K562 (cell line): ENCODE data around the gene GLRX2. TPM values are rescaled to one million over a fixed set of nuclear protein-coding genes. Genes with fewer than 3 reads are reported as not detected.

Source experiments
- CREB3L1 ChIP-seq: fragments of 450-650 bp; IDR thresholded peaks from 2 replicates; pipeline ENCODE4 v1.6.1; 2014; ENCODE audit warnings: low read depth, mild to moderate bottlenecking, moderate library complexity, borderline replicate concordance
- E2F5 ChIP-seq: sonication (generic); formaldehyde crosslinking; IDR thresholded peaks from 2 replicates; pipeline ENCODE4 v1.8.0; 2022; ENCODE audit warnings: mild to moderate bottlenecking, missing genetic modification reagents
- ELF1 ChIP-seq: fragments of 200-800 bp; sonication (Bioruptor generic); IDR thresholded peaks from 2 replicates; pipeline ENCODE4 v1.6.1; 2016; ENCODE audit warnings: missing genetic modification characterization, missing compliant biosample characterization
- ETV1 ChIP-seq: fragments of 450-650 bp; conservative IDR thresholded peaks from 2 replicates; pipeline ENCODE4 v1.6.1; 2016; ENCODE audit warnings: missing genetic modification characterization, control low read depth, low read depth, missing compliant biosample characterization
- LEF1 ChIP-seq: fragments of 450-650 bp; IDR thresholded peaks from 2 replicates; pipeline ENCODE4 v1.6.1; 2016; ENCODE audit warnings: mild to moderate bottlenecking
- NEUROD1 ChIP-seq: fragments of 150-350 bp; IDR thresholded peaks from 2 replicates; pipeline ENCODE4 v1.6.1; 2014; ENCODE audit warnings: borderline replicate concordance, low read length, low read depth; ENCODE audit not compliant: partially characterized antibody
- NR1H2 ChIP-seq: sonication (generic); formaldehyde crosslinking; IDR thresholded peaks from 2 replicates; pipeline ENCODE4 v1.4.0; 2020; ENCODE audit warnings: mild to moderate bottlenecking, missing genetic modification reagents
- NR3C1 ChIP-seq: sonication (generic); formaldehyde crosslinking; IDR thresholded peaks from 2 replicates; pipeline ENCODE4 v1.8.1; 2022; ENCODE audit warnings: missing genetic modification reagents
- RBM15 ChIP-seq: fragments of 200-400 bp; formaldehyde crosslinking; IDR thresholded peaks from 2 replicates; pipeline ENCODE4 v1.6.1; 2018; ENCODE audit warnings: mild to moderate bottlenecking, low read length, moderate library complexity; ENCODE audit not compliant: insufficient read depth
- TBP ChIP-seq: optimal IDR thresholded peaks from 2 replicates; pipeline ENCODE3; 2011; ENCODE audit warnings: low read depth, low read length, improper control_type of control experiment
- TCF15 ChIP-seq: fragments of 250-450 bp; sonication (Bioruptor Pico); IDR thresholded peaks from 2 replicates; pipeline ENCODE4 v1.8.0; 2022; ENCODE audit warnings: moderate library complexity, mild to moderate bottlenecking, inconsistent platforms
- USF2 ChIP-seq: sonication (generic); formaldehyde crosslinking; IDR thresholded peaks from 2 replicates; pipeline ENCODE4 v1.5.0; 2020; ENCODE audit warnings: missing genetic modification reagents
- ZNF165 ChIP-seq: fragments of 250-450 bp; sonication (Bioruptor Pico); IDR thresholded peaks from 2 replicates; pipeline ENCODE4 v1.4.0; 2020; ENCODE audit warnings: borderline replicate concordance
- ZNF23 ChIP-seq: fragments of 250-450 bp; sonication (Bioruptor Pico); IDR thresholded peaks from 2 replicates; pipeline ENCODE4 v1.4.0; 2020; ENCODE audit warnings: mild to moderate bottlenecking
- ZNF584 ChIP-seq: fragments of 200-800 bp; sonication (Bioruptor generic); IDR thresholded peaks from 2 replicates; pipeline ENCODE4 v1.6.1; 2016; ENCODE audit warnings: low read depth, mild to moderate bottlenecking, missing genetic modification characterization, missing compliant biosample characterization
- ZNF592 ChIP-seq: fragments of 450-650 bp; IDR thresholded peaks from 2 replicates; pipeline ENCODE4 v1.6.1; 2017; ENCODE audit warnings: antibody characterized with exemption, mild to moderate bottlenecking
- ZNF668 ChIP-seq: fragments of 250-450 bp; sonication (Bioruptor Pico); IDR thresholded peaks from 2 replicates; pipeline ENCODE4 v1.8.0; 2022; ENCODE audit warnings: mild to moderate bottlenecking, inconsistent platforms
- ZNF696 ChIP-seq: fragments of 250-450 bp; sonication (Bioruptor Pico); conservative IDR thresholded peaks from 2 replicates; pipeline ENCODE4 v1.4.0; 2020; ENCODE audit warnings: mild to moderate bottlenecking, moderate library complexity
- polyA plus RNA-seq, 8 experiments: library from polyadenylated mRNA; depleted of rRNA in 4 of 8; stranded (reverse) in 5 of 8; unstranded in 3 of 8; fragments of >200 nt; fragmentation: Nextera tagmentation in 2 of 8; fragmentation: Illumina TruSeq in 1 of 8; extraction: Ambion mirVana in 2 of 8; extraction: Trizol in 1 of 8; gene quantifications; 2 replicates each; pipeline versions ENCODE4 v1.2.1 to v1.2.3, GENCODE V29; 2011 to 2014; ENCODE audit warnings: inconsistent platforms in 1 of 8, missing spikeins in 1 of 8
- total RNA-seq, 7 experiments: library from RNA; depleted of rRNA in 6 of 7; stranded (reverse); fragments of >200 nt in 6 of 7; fragmentation: Illumina TruSeq in 2 of 7; extraction: Trizol in 2 of 7; gene quantifications; 2 replicates each; pipeline versions ENCODE4 v1.2.1 to v1.2.3, GENCODE V29; 2011 to 2021; ENCODE audit warnings: low replicate concordance in 1 of 7

Gene GLRX2
- total and polyA plus RNA-seq, 9 of the 15 experiments (the other 6 are each of a cell fraction or from before 2014, with no cell fraction given), result 13.3 to 82.6 (median 55.1) TPM

- TF ChIP-seq ZNF592, result peak; percentile 32
- 0 out of 2 replicates have a peak, but pooled peaks have one; percentile 41 for TF ChIP-seq ZNF668
- peak; percentile 29; the same call in 1 of the 2 replicates for TF ChIP-seq CREB3L1
- no peak; the same call in 1 of the 2 replicates for TF ChIP-seq NR3C1
- TF ChIP-seq ETV1, result peak; percentile 92
- 0 out of 2 replicates have a peak, but pooled peaks have one; percentile 58 for TF ChIP-seq TCF15 (CRISPR knock-in tag)
- TF ChIP-seq E2F5, result 0 out of 2 replicates have a peak, but pooled peaks have one; percentile 4
- peak; percentile 8 for TF ChIP-seq NEUROD1
- TF ChIP-seq USF2, result no peak
- TF ChIP-seq NR1H2 (CRISPR knock-in tag), result no peak
- TF ChIP-seq TBP, result peak; percentile 61
- no peak for TF ChIP-seq RBM15
- TF ChIP-seq LEF1, result 0 out of 2 replicates have a peak, but pooled peaks have one; percentile 11
- TF ChIP-seq ZNF584 (CRISPR knock-in tag), result no peak
- TF ChIP-seq ZNF165, result peak; percentile 65; the same call in 1 of the 2 replicates
- no peak for TF ChIP-seq ZNF23 (CRISPR knock-in tag)
- TF ChIP-seq ZNF696, result no peak
- peak; percentile 14; the same call in 1 of the 2 replicates for TF ChIP-seq ELF1 (tag)
These were observed 46.5 kb downstream of the GLRX2 start (continued) for GRCh38 chr1:193058529-193059281.
